Vagina (tissue), 2 donors: ENCODE results near the gene SREK1. TPM values are rescaled to one million over a fixed set of nuclear protein-coding genes. Genes with fewer than 3 reads are reported as not detected.
A peak's percentile ranks its signal among the peaks of the same experiment; 100 is the strongest.

ENCODE experiments used
- DNase-seq, 2 donors: peaks; one replicate each; pipeline ENCODE4 v3.0.0-alpha.2; 2017; ENCODE audit errors: extremely low spot score in 2 of 2
- H3K27ac ChIP-seq: fragments of 200-600 bp; sonication (generic); one replicate; pipeline ENCODE4 v1.5.1; 2019
- H3K27me3 ChIP-seq: fragments of 200-600 bp; sonication (generic); one replicate; pipeline ENCODE4 v1.5.1; 2019
- H3K36me3 ChIP-seq, 2 donors: fragments of 200-600 bp; sonication (generic); one replicate each; pipeline ENCODE4 v1.5.1; 2017 to 2019
- H3K4me1 ChIP-seq: fragments of 200-600 bp; sonication (generic); one replicate; pipeline ENCODE4 v1.5.1; 2019
- H3K4me3 ChIP-seq, 2 donors: fragments of 200-600 bp; sonication (generic); 1 replicate in 1 of 2; 2 replicates in 1 of 2; pipeline ENCODE4 v1.5.1; 2016 to 2019
- H3K9me3 ChIP-seq: fragments of 200-600 bp; sonication (generic); one replicate; pipeline ENCODE4 v1.5.1; 2019
- POLR2A ChIP-seq, 2 donors: fragments of 450-650 bp; IDR thresholded peaks; one replicate each; pipeline ENCODE4 v1.6.1; 2017; ENCODE audit warnings: antibody characterized with exemption in 2 of 2, mild to moderate bottlenecking in 2 of 2, moderate library complexity in 2 of 2
- POLR2AphosphoS5 ChIP-seq, 2 donors: sonication (generic); formaldehyde crosslinking; IDR thresholded peaks; one replicate each; pipeline ENCODE4 v1.9.0; 2017; ENCODE audit warnings: antibody characterized with exemption in 2 of 2, mild to moderate bottlenecking in 2 of 2, low read depth in 1 of 2; ENCODE audit not compliant: insufficient read depth in 1 of 2
- intact Hi-C: fragments of 100-400 bp; cut with DNase I; formaldehyde crosslinking; loops from one replicate; pipeline ENCODE4 v1.15.1; 2023
- total RNA-seq: library from RNA; depleted of rRNA; stranded (reverse); fragments of >200 nt; gene quantifications from one replicate; pipeline ENCODE4 v1.2.3, GENCODE V29; 2016
- TF ChIP-seq, protein P1 (sequence below), 3 experiments: fragments of 450-650 bp in 2 of 3; fragments of 200-600 bp in 1 of 3; sonication (generic) in 1 of 3; IDR thresholded peaks; one replicate each; pipeline ENCODE4 v1.5.1; 2017 to 2019; ENCODE audit warnings: antibody characterized with exemption in 3 of 3, mild to moderate bottlenecking in 2 of 3, moderate library complexity in 2 of 3

SREK1 gene
- total RNA-seq, 1 donor from 2014 or later: 101 TPM

DNA sequence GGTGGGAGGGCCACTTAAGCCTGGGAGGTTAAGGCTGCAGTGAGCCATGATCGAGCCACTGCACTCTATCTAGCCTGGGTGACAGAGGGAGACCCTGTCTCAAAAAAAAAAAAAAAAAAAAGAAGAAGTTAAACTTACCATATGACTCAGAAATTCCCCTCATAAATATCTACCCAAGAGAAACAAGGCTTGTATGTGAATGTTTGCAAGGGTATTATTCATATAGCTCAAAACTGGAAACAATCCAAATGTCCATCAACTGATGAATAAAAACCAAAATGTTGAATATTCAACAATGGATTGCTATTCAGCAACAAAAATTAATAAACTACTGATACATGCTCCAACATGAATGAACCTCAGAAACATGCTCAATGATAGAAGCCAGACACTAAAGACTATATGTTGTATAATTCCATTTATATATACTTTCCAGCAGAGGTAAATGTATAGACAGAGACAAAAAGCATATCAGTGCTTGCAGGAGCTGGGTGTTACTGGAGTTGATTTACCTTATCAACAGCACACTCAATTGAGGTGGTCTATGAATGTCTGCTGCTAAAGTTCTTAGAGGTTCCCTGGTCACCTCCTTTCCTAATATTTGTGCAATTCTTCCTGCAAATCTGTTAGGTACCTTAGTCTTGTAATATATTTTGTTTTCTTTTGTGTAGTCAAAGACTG, 5.3 kb upstream of the SREK1 start:
- DNase-seq: no peak
- H3K36me3 ChIP-seq: no peaks in the 10 kb centered on the region
- H3K9me3 ChIP-seq: no peaks in the 10 kb centered on the region
- no peaks in the 10 kb centered on the region for H3K27me3 ChIP-seq
- intact Hi-C loops: no loop called here
- H3K27ac ChIP-seq: no peak overlapping the region
- no peak for TF ChIP-seq POLR2A (IDR thresholded peaks at IDR 0.05)
- TF ChIP-seq, protein P1, sequence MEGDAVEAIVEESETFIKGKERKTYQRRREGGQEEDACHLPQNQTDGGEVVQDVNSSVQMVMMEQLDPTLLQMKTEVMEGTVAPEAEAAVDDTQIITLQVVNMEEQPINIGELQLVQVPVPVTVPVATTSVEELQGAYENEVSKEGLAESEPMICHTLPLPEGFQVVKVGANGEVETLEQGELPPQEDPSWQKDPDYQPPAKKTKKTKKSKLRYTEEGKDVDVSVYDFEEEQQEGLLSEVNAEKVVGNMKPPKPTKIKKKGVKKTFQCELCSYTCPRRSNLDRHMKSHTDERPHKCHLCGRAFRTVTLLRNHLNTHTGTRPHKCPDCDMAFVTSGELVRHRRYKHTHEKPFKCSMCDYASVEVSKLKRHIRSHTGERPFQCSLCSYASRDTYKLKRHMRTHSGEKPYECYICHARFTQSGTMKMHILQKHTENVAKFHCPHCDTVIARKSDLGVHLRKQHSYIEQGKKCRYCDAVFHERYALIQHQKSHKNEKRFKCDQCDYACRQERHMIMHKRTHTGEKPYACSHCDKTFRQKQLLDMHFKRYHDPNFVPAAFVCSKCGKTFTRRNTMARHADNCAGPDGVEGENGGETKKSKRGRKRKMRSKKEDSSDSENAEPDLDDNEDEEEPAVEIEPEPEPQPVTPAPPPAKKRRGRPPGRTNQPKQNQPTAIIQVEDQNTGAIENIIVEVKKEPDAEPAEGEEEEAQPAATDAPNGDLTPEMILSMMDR (IDR thresholded peaks at IDR 0.05): no peak
- TF ChIP-seq POLR2AphosphoS5 (IDR thresholded peaks at IDR 0.05; ENCODE audit: insufficient read depth in 1 of 2, low read depth in 1 of 2): no peak
- H3K4me1 ChIP-seq: peaks cover 7% of the 10 kb centered on the region
- H3K4me3 ChIP-seq: no peak overlapping the region

DNA sequence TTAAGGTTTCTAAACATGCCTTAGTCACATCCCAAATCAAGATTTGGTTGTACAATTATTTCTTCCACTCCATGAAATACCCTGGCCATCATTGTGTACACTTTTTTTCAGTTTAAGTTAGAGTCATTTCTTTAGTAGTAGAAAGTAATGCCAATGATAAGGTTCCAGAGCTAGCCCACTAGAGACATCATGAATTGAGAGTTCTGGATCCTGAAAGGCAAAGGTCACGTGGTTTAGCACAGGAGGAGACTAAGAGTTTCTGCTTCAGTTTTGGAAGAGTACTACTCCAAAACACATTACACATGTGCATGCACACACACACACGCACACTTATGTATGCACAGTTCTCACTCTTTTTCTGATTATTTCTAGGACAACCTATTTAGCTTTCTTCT, 4.8 kb upstream of the SREK1 start:
- no peaks in the 10 kb centered on the region for H3K9me3 ChIP-seq
- no peak overlapping the region for H3K27ac ChIP-seq
- H3K4me3 ChIP-seq: no peak overlapping the region
- intact Hi-C loops: no loop called here
- no peak for TF ChIP-seq POLR2AphosphoS5 (IDR thresholded peaks at IDR 0.05; ENCODE audit: insufficient read depth in 1 of 2, low read depth in 1 of 2)
- TF ChIP-seq POLR2A (IDR thresholded peaks at IDR 0.05): no peak
- TF ChIP-seq, protein P1 (IDR thresholded peaks at IDR 0.05): no peak
- H3K36me3 ChIP-seq: no peaks in the 10 kb centered on the region
- H3K27me3 ChIP-seq: no peaks in the 10 kb centered on the region
- H3K4me1 ChIP-seq: peaks cover 7% of the 10 kb centered on the region
- no peak for DNase-seq

DNA sequence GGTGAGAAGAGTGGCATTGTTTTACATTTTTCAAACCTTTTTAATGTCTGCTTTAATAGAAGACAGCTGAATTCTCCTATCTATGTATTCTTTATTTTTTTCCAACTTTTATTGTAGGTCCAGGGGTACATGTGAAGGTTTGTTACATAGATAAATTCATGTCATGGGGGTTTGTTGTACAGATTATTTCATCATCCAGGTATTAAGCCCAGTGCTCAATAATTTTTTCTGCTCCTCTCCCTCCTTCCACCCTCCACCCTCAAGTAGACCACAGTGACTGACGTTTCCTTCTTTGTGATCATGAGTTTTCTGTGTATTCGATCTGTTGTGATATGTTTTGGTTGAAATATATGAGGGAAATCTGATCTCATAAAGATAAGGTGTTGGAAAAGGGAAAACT, 1.7 kb upstream of the SREK1 start:
- Histone ChIP-seq H3K4me3 (no peak overlapping the region), H3K9me3 (no peaks in the 10 kb centered on the region), H3K27me3 (no peaks in the 10 kb centered on the region), H3K4me1 (peaks cover 29% of the 10 kb centered on the region), H3K27ac (no peak overlapping the region), H3K36me3 (no peaks in the 10 kb centered on the region)
- TF ChIP-seq POLR2AphosphoS5 (IDR thresholded peaks at IDR 0.05; ENCODE audit: insufficient read depth in 1 of 2, low read depth in 1 of 2) (no peak), POLR2A (IDR thresholded peaks at IDR 0.05) (no peak)
- TF ChIP-seq, protein P1 (IDR thresholded peaks at IDR 0.05): no peak
- intact Hi-C loops: no loop called here
- no peak for DNase-seq

DNA sequence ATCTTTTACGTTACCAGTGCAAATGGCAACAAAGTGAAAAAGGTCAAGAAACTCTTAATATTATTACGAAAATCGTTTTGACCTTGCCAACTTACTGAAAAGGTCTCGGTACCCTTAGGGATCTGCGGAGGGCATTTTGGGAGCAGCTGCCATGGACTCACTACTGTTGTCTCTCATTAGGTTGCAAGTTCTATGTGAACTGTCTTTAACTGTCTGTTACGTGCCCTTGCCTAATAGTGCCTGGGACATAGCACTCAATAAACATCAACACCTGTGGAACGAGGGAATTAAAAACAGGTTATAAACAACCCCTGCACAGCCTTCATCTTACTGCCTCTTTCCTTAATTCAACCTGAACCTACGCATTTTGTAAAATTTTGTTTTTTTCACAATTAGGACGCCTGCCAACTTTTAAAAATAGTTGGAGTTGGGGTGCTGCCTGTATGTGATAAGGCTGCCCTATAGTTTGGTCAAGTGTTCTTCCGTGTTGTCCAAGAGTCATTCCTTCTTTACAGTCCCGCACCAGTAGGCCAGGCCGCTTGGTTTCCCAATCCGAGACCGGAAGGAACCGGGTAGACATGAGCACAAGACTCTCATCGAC, 527 bp upstream of the SREK1 start:
- no peak for DNase-seq
- TF ChIP-seq POLR2A (IDR thresholded peaks at IDR 0.05): no peak
- no peak for TF ChIP-seq POLR2AphosphoS5 (IDR thresholded peaks at IDR 0.05; ENCODE audit: insufficient read depth in 1 of 2, low read depth in 1 of 2)
- TF ChIP-seq, protein P1 (IDR thresholded peaks at IDR 0.05): no peak
- H3K4me1 ChIP-seq: peaks cover 38% of the 10 kb centered on the region
- H3K4me3 ChIP-seq: peak overlapping the region; percentile 83 to 96
- intact Hi-C loops: loop anchor here (2.0 kb wide), 1 partner anchor 217 kb away; the partner anchor contains the start of gene ERBIN
- H3K27me3 ChIP-seq: no peaks in the 10 kb centered on the region
- H3K27ac ChIP-seq: peak overlapping the region; percentile 99
- H3K36me3 ChIP-seq: no peaks in the 10 kb centered on the region
- no peaks in the 10 kb centered on the region for H3K9me3 ChIP-seq

DNA sequence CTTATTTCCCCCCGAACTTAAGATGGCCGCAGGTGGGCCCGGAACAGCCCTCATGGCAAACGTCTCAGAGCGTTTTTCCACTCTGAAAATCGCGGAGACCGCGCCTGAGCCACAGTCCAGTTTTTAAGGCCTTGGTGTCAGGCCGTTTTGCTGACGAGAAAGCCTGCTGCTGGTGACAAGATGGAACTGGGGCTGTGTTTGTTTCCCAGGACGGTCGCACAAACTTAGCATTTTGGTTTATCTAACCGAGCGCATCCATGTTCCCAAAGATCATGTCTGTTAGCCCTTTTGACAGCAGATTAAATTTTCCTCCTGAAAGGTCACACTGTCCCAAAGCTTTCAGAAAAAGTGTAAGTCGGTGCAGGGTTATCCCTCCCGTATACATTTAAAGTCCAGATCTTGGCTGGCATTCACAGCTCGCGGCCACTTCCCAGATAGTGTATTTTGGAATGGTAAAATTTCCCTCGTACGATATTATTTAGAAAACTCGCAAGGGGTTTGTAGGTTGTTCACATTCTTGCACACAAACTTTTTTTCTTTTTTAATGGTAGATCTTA, 812 bp downstream of the SREK1 start:
- H3K4me1 ChIP-seq: peaks cover 38% of the 10 kb centered on the region
- H3K36me3 ChIP-seq: no peaks in the 10 kb centered on the region
- intact Hi-C loops: loop anchor here (2.0 kb wide), 1 partner anchor 218 kb away; the partner anchor contains the start of gene ERBIN
- H3K9me3 ChIP-seq: no peaks in the 10 kb centered on the region
- no peak for TF ChIP-seq POLR2A (IDR thresholded peaks at IDR 0.05)
- TF ChIP-seq, protein P1 (IDR thresholded peaks at IDR 0.05): no peak
- no peak for TF ChIP-seq POLR2AphosphoS5 (IDR thresholded peaks at IDR 0.05; ENCODE audit: insufficient read depth in 1 of 2, low read depth in 1 of 2)
- peak in 1 of 2 donors; percentile 89 for DNase-seq
- peak overlapping the region; percentile 83 to 96 for H3K4me3 ChIP-seq
- peak overlapping the region; percentile 99 for H3K27ac ChIP-seq
- no peaks in the 10 kb centered on the region for H3K27me3 ChIP-seq
